ENCODE measurements around the gene NUDT16L1.

The NUDT16L1 gene

DNA sequence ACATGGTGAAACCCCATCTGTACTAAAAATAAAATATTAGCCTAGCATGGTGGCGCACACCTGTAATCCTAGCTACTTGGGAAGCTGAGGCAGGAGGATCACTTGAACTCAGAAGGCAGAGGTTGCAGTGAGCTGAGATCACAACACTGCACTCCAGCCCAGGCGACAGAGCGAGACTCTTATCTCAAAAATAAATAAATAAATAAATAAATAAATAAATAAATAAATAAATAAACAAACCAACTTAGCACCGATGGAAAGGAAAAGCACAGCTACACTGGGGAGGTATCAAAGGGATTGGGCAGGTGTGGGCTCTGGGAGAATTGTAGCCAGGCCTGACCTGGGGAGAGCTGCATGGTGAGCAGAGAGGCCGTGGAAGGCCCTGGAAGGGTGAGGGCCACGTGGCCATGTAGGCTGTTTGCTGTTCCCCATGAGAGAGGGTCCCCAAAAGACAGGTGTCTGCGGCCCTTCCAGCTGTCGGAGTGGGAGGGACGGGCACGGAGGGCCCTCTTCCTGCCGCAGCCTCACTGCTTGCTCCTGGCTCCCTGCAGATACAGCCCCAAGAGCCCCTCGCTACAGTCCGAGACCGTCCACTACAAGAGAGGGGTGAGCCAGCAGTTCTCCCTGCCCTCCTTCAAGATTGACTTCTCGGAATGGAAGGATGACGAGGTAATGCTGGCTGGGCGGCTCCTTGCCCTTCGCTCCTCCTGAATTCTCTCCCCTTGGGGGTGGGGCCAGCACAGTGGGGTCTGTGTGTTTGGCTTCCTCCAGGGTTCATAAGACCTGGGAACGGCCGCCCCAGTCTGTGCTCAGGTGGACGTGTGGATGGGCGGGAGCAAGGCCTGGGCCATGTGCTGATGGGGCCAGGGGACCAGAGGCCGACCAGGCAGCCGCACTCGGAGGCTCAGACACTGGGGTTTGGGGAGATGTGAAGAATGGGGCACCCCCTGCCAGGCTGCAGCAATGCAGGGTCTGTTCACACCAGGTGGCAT, 36.4 kb upstream of the NUDT16L1 start:
- no peak overlapping the region for H3K4me3 ChIP-seq (replicated peaks; ENCODE audit: low read depth, low read length)
- no peak for DNase-seq (ENCODE audit: extremely low read depth, low read depth)
- TF ChIP-seq, protein P1, sequence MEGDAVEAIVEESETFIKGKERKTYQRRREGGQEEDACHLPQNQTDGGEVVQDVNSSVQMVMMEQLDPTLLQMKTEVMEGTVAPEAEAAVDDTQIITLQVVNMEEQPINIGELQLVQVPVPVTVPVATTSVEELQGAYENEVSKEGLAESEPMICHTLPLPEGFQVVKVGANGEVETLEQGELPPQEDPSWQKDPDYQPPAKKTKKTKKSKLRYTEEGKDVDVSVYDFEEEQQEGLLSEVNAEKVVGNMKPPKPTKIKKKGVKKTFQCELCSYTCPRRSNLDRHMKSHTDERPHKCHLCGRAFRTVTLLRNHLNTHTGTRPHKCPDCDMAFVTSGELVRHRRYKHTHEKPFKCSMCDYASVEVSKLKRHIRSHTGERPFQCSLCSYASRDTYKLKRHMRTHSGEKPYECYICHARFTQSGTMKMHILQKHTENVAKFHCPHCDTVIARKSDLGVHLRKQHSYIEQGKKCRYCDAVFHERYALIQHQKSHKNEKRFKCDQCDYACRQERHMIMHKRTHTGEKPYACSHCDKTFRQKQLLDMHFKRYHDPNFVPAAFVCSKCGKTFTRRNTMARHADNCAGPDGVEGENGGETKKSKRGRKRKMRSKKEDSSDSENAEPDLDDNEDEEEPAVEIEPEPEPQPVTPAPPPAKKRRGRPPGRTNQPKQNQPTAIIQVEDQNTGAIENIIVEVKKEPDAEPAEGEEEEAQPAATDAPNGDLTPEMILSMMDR (IDR thresholded peaks at IDR 0.05; ENCODE audit: low read depth, low read length, missing control alignments): no peak

DNA sequence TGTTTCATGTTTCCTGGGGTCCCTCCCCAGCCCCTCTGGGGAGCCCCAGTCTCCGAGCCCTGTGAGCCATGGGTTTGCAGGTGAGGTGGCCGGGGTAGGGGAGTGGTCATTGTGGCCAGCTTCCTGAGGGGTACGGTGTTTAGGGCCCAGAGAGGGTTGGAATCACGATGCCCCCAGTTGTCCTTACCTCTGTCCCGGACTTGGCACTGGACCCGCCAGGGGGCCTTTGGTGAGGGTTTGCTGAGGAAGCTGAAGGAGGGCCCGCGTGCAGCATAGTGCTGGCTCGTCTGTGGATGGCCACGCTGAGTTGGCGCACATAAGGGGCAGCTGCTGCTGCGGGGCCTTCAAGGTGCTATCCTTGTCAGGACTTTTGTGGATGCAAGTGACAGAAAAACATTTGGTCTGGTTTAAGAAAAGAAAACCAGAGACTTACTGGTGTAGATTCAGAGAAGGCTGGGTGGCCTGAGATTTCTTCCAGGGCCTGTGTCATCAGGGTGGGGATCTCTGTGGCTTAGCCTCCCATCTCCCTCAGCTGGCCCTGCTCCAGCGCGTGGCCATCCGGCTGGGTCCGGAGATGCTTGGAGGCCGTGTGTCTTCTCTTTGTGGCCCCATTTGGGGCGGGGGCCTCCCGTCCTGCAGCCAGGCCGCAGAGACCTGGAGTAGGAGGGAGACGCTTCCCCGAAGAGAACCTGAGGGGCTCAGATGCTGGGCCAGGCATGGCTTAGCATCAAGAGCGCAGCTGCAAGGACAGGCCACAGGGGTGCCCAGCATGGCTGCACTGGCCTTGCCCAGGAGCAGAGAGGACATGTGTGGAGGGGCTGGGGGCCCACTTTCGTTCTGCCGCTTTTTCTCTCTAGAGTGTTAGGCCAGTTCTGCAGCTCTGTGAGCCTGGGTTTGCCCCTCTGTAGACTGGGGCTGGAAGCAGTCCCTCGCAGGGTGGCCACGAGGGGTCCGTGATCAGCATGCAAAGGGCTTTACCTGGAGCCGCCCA, 33.7 kb upstream of the NUDT16L1 start:
- TF ChIP-seq, protein P1 (IDR thresholded peaks at IDR 0.05; ENCODE audit: low read depth, low read length, missing control alignments): no peak
- H3K4me3 ChIP-seq (replicated peaks; ENCODE audit: low read depth, low read length): no peak overlapping the region
- no peak for DNase-seq (ENCODE audit: extremely low read depth, low read depth)

DNA sequence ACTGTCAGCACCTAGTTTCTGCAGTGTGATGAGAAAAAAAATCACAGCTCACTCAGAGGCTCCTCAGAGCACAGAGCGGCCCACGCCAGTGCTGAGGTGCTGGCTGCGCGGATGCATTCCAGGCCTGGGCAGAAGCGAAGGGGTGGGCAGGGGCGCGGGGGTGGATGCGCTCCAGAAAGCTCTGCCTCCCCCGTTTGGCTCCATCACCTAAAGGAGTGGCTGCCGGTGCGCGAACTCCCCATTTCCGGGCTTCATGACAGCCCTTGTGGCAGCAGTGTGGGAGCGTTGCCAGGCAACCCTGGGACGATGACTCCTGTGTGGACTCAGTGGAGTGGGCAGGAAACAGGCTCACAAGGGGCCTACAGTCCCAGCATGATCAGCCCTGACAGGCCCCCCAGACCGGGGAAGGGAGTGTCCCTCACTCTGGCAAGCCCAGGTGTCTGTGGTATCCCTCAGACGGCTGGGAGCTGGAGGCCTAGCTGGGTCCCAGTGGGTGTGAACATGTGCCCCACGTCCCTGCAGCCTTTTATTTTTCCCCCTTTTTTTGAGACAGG, 32.8 kb upstream of the NUDT16L1 start:
- no peak for DNase-seq (ENCODE audit: extremely low read depth, low read depth)
- TF ChIP-seq, protein P1 (IDR thresholded peaks at IDR 0.05; ENCODE audit: low read depth, low read length, missing control alignments): no peak
- no peak overlapping the region for H3K4me3 ChIP-seq (replicated peaks; ENCODE audit: low read depth, low read length)

DNA sequence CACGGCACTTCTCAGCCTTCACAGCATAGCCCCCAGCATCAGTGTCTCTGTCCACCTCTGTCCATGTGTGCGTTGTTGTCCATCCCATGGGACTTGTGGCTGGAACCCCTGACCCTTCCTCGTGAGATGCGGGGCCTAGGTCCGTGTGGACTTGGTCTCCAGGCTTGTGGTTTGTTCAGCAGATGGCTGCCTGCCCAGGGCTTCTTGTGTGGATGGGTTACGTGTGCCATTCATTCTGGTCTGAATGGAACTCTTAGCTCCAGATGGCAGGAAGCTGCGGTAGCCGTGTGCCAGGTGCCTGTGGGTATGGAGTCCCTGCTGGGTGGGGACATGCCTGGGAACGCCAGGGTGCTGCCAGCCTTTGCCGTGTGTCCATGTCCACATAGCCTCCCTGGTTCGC, 31.7 kb upstream of the NUDT16L1 start:
- no peak for DNase-seq (ENCODE audit: extremely low read depth, low read depth)
- no peak overlapping the region for H3K4me3 ChIP-seq (replicated peaks; ENCODE audit: low read depth, low read length)
- TF ChIP-seq, protein P1 (IDR thresholded peaks at IDR 0.05; ENCODE audit: low read depth, low read length, missing control alignments): no peak

DNA sequence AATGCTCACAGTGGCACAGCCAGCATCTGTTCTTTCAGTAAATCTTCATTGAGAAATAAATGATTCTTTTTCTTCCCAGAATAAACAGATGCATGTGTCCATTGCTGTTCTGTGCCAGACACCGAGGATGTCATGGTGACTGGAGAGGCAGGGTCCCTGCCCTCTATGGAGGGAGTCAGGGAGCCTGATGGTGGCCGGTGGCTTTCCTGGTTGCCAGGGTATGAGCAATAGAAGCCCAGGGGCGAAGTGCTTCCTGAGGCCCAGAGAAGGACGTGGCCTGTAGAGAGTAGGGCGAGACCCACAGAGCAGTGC, 29.9 kb upstream of the NUDT16L1 start:
- DNase-seq (ENCODE audit: extremely low read depth, low read depth): no peak
- TF ChIP-seq, protein P1 (IDR thresholded peaks at IDR 0.05; ENCODE audit: low read depth, low read length, missing control alignments): no peak

DNA sequence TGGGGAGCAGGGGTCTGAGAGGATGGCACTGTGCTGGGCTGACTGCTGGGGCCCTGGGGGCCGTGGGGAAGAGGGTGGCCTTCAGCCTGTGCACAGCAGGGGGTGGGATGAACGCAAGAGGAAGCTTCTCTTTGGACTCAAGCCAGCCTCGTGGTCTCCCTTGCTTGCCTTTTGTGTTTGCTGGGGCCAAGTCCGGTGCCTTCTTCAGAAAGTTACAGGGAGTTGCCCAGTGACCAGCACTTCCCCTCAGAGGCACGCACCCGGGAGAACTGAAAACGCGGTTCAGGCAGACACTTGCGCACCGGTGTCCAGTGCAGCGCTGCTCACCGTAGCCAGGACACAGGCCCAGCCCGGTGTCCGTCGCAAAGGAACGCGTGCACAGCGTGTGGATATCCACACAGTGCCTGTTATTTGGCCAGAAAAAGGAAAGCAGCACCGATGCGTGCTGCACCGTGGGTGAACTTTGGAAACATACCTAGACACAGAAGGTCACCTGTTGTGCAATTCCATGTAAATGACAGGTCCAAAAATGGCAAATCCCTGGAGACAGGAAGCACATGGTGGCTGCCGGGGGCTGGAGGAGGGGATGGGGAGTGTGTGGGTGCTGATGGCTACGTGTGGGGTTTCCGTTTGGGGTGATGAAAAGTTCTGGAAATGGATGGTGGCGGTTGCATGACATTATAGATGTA, 29.4 kb upstream of the NUDT16L1 start:
- DNase-seq (ENCODE audit: extremely low read depth, low read depth): no peak
- no peak overlapping the region for H3K4me3 ChIP-seq (replicated peaks; ENCODE audit: low read depth, low read length)
- TF ChIP-seq, protein P1 (IDR thresholded peaks at IDR 0.05; ENCODE audit: low read depth, low read length, missing control alignments): no peak

More for the DNA sequence above, 29.9 kb upstream of the NUDT16L1 start:
- no peak overlapping the region for H3K4me3 ChIP-seq (replicated peaks; ENCODE audit: low read depth, low read length)

Data from HFF-Myc (cell line).